Ascending aorta (tissue), 2 donors: ENCODE measurements around the gene NXF1. TPM values are rescaled to one million over a fixed set of nuclear protein-coding genes. Genes with fewer than 3 reads are reported as not detected.

Experiments used
- DNase-seq, 2 donors: peaks; one replicate each; pipeline ENCODE4 v3.0.0-alpha.2; 2019; ENCODE audit warnings: low spot score in 2 of 2
- H3K27ac ChIP-seq, 2 donors: fragments of 200-600 bp; sonication (generic); one replicate each; pipeline ENCODE4 v1.5.1; 2016 to 2017; ENCODE audit warnings: mild to moderate bottlenecking in 1 of 2
- H3K27me3 ChIP-seq: fragments of 200-600 bp; sonication (generic); one replicate; pipeline ENCODE4 v1.5.1; 2017
- H3K36me3 ChIP-seq, 2 donors: fragments of 200-600 bp; sonication (generic); one replicate each; pipeline ENCODE4 v1.5.1; 2016
- H3K4me1 ChIP-seq, 2 donors: fragments of 200-600 bp; sonication (generic); one replicate each; pipeline ENCODE4 v1.5.1; 2016 to 2017; ENCODE audit warnings: mild to moderate bottlenecking in 1 of 2
- H3K4me3 ChIP-seq, 2 donors: fragments of 200-600 bp; sonication (generic); one replicate each; pipeline ENCODE4 v1.5.1; 2016 to 2017; ENCODE audit warnings: mild to moderate bottlenecking in 1 of 2
- H3K9me3 ChIP-seq, 2 donors: fragments of 200-600 bp; sonication (generic); one replicate each; pipeline ENCODE4 v1.5.1; 2016
- intact Hi-C: fragments of 100-400 bp; cut with DNase I; formaldehyde crosslinking; loops from one replicate; pipeline ENCODE4 v1.15.1; 2023
- total RNA-seq: library from RNA; depleted of rRNA; stranded (reverse); fragments of >200 nt; gene quantifications from one replicate; pipeline ENCODE4 v1.1.0, GENCODE V29; 2016
- TF ChIP-seq, protein P1 (sequence below), 3 experiments: fragments of 200-600 bp in 2 of 3; fragments of 450-650 bp in 1 of 3; sonication (generic) in 2 of 3; IDR thresholded peaks; one replicate each; pipeline ENCODE4 v1.5.1; 2016 to 2019; ENCODE audit warnings: antibody characterized with exemption in 3 of 3, mild to moderate bottlenecking in 1 of 3, moderate library complexity in 1 of 3

Gene NXF1
- 41.8 TPM for total RNA-seq

DNA sequence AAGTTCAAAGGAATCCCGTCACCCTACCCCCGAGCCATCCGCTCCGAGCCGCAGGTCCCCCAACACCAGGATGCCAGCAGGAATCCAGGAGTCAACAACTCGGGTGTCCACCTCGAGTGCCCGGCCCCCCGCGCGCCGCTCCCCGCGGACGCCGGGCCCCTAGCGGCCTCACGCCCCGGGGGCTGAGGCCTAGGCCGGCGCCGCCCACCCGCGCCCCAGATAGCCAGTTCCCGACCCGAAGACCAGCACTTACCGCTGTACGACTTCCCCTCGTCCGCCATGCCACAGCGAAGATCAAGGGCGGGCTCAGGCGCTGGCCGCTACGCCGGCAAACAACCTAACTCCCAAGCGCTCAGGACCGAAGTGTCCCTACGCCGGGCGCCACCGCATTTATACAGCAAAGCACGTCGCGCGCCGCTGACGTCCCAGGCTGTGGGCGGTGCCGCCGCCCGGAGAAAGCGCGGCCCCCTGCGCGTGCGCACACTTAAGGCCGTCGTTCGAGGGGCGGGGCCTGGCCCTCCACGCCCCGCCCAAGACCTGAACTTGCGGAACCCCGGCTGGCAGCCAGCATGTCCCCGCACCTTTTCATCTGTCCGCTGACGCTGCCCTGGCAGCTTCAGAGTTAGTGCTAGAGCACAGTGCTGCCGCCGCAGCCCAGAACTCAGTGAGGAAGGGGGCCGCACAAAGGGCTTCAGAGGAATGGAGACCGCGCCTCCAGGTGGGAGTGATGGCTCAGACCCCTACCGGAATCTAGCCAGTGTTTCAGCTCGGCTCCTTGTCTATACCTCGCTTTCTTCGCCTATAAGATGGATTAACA lies at the start of gene NXF1:
Gene NXF1, minus strand, starts transcription at position 365 of the 817 bp plus-strand sequence. Its CDS starts 84 bp downstream, at position 281.
- Histone ChIP-seq H3K4me3 (peak within 1 kb of the TSS; percentile 93 to 94), H3K9me3 (no peaks in the 10 kb centered on the region), H3K27me3 (no peaks in the 10 kb centered on the region), H3K36me3 (peaks cover 30 to 33% of the 10 kb centered on the region in 2 donors), H3K4me1 (peaks cover 4 to 14% of the 10 kb centered on the region in 2 donors), H3K27ac (peak within 1 kb of the TSS; percentile 78 to 97)
- TF ChIP-seq, protein P1, sequence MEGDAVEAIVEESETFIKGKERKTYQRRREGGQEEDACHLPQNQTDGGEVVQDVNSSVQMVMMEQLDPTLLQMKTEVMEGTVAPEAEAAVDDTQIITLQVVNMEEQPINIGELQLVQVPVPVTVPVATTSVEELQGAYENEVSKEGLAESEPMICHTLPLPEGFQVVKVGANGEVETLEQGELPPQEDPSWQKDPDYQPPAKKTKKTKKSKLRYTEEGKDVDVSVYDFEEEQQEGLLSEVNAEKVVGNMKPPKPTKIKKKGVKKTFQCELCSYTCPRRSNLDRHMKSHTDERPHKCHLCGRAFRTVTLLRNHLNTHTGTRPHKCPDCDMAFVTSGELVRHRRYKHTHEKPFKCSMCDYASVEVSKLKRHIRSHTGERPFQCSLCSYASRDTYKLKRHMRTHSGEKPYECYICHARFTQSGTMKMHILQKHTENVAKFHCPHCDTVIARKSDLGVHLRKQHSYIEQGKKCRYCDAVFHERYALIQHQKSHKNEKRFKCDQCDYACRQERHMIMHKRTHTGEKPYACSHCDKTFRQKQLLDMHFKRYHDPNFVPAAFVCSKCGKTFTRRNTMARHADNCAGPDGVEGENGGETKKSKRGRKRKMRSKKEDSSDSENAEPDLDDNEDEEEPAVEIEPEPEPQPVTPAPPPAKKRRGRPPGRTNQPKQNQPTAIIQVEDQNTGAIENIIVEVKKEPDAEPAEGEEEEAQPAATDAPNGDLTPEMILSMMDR (IDR thresholded peaks at IDR 0.05), result peak in 1 of 3 experiments; percentile 37
- intact Hi-C loops, result loop anchor here (1.0 kb wide), 3 partner anchors 18 to 76 kb away; partner anchors contain the start of genes STX5, TEX54 and TMEM179B
- DNase-seq, result peak; percentile 71 to 96

DNA sequence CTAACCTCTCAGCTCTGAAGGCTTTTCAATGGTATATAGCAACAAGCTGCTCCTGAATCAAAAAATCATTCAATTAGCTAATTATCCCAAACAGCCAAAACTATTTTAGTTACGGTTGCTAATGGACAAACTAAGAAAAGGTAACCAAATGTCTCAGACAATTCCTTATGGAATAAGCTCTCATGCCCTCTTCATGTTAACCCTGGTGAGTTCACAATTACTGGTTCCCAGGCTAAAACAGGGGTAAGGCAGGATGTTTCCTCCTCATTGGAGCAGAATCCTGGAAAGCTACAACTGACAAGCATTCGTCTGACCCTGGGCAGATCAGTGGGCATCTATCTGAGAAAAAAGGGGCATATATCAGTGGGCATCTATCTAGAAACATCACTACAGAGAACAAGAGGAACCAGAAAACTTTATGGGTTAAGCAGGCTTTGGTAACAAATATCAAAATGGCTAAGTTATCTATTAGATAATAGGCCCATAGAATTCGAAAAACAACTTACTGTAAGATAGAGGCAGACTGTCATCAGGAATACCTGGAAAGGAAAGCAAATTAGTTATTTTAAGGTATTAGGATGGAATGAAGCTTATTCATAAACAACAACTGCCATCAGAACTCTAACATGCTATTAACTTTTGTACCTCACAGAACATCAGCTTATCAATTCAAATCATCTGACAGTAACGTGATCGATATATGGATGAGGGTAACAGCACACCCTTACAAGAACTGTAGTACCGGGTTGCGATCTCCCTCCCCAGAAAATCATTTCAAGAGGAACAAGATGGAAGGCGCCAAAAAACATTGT lies 49.0 kb upstream of the NXF1 start:
- Histone ChIP-seq H3K27me3 (no peaks in the 10 kb centered on the region), H3K9me3 (no peaks in the 10 kb centered on the region), H3K4me3 (peak overlapping the region; percentile 77 to 78), H3K4me1 (peaks cover 10 to 15% of the 10 kb centered on the region in 2 donors), H3K36me3 (peaks cover 20 to 33% of the 10 kb centered on the region in 2 donors), H3K27ac (no peak overlapping the region)
- intact Hi-C loops, result no loop called here
- DNase-seq, result no peak
- TF ChIP-seq, protein P1 (IDR thresholded peaks at IDR 0.05), result no peak

DNA sequence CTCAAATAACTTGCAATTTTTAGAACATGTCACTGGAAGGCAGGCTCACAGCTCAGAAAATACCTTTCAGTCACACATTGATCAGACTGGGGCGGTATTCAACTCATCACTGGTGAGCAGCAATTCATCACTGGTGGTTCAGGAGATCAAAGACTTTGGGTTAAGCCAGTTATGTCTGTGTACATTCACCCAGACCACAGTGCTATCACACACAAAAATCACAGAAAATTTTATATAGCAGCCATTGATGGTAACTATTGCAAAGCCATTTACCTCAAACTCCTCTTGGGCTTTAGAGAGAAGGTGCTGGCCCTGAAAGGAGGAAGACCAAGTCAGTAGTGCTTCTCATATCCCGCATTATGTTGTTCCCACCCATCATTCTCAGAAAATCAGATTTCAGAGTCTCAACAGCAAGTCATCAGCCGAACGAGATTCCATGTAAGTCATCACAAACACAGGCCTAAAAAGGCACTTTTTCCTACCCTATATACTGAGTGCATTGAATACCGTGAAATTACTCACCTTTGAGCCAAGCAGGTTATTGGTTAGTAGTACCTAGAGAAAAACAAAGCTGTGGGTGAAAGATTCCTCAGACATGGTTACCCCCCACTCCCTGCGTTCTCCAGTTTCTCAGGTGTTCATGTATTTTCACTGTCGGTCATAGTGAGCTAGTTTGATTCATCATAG lies 48.2 kb upstream of the NXF1 start:
- Histone ChIP-seq H3K4me1 (peaks cover 10 to 15% of the 10 kb centered on the region in 2 donors), H3K27me3 (no peaks in the 10 kb centered on the region), H3K36me3 (peaks cover 20 to 33% of the 10 kb centered on the region in 2 donors), H3K27ac (no peak overlapping the region), H3K4me3 (no peak overlapping the region), H3K9me3 (no peaks in the 10 kb centered on the region)
- no peak for DNase-seq
- TF ChIP-seq, protein P1 (IDR thresholded peaks at IDR 0.05), result no peak
- intact Hi-C loops, result no loop called here

DNA sequence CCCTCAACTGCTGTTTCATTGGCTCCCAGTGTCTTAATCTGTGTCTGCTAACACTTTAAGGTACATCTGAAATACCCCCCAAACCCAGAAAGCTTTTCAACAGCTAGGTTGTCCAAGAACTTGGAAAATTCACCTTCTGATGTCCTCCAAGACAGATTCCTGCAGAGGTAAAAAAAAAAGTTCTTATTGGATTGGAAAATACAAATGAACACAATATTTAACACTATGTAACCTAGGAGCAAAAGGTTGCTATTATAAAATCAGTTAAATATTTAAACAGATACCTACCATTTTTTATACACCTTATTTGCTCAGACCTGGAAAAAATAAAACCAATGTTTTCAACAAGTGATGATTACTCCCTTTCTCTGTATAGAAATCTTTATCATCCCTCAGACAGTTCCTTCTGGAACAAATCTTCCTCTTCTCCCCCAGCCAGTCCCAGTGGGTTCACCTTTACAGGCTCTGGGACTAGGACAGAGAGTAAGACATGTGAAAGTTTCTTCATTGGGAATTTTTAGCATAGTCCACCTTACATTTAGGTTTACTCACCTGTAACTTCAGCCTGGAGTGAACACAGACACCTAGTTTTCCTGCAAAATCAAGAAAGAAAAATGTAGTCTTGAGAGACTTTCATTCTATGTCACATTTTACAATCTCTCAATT lies 47.4 kb upstream of the NXF1 start:
- H3K36me3 ChIP-seq, result peaks cover 20 to 33% of the 10 kb centered on the region in 2 donors
- TF ChIP-seq, protein P1 (IDR thresholded peaks at IDR 0.05), result no peak
- DNase-seq, result no peak
- no peaks in the 10 kb centered on the region for H3K27me3 ChIP-seq
- intact Hi-C loops, result no loop called here
- H3K4me3 ChIP-seq, result no peak overlapping the region
- peaks cover 10 to 15% of the 10 kb centered on the region in 2 donors for H3K4me1 ChIP-seq
- no peaks in the 10 kb centered on the region for H3K9me3 ChIP-seq
- H3K27ac ChIP-seq, result no peak overlapping the region
